ENCODE results near the gene BLVRB.

Gene BLVRB

GRCh38 chr19:40420451-40420765 is 45.1 kb downstream of the BLVRB start:
- Histone ChIP-seq H3K4me3 (ENCODE audit: control insufficient read depth in 1 of 7, extremely low read depth in 1 of 7, insufficient read depth in 4 of 7, low read depth in 2 of 7, low read length in 6 of 7) (peak overlapping the region in 6 of 7 experiments; percentile 73 to 84 (median 80)), H3K9me3 (ENCODE audit: control extremely low read depth in 1 of 5, control insufficient read depth in 4 of 5, insufficient read depth in 2 of 5, low read depth in 1 of 5, low read length in 4 of 5) (no peaks in the 10 kb centered on the region), H3K4me1 (ENCODE audit: control extremely low read depth in 1 of 4, control insufficient read depth in 4 of 4, insufficient read depth in 4 of 4, low read length in 3 of 4) (peaks cover 10 to 70% (median 58%) of the 10 kb centered on the region in 4 experiments), H3K27ac (ENCODE audit: insufficient read depth in 1 of 2, low read depth in 1 of 2, low read length in 2 of 2, poor library complexity in 1 of 2, severe bottlenecking in 2 of 2) (peak overlapping the region in 1 of 2 experiments; percentile 87), H3K36me3 (ENCODE audit: control insufficient read depth in 4 of 4, insufficient read depth in 4 of 4, low read length in 3 of 4) (peaks cover 0 to 11% (median 8%) of the 10 kb centered on the region in 4 experiments), H3K27me3 (replicated peaks in 2 of 5; ENCODE audit: control insufficient read depth in 4 of 5, insufficient read depth in 5 of 5, low read length in 4 of 5) (no peaks in the 10 kb centered on the region)
- POLR2A ChIA-PET, result interaction anchor here (0.6 to 1.5 kb wide), 5 partner anchors 13 to 55 kb away, joined by 3 to 6 read pairs (median 5); no protein-coding TSS in a partner anchor
- CTCF ChIA-PET, result interaction anchor here (0.9 to 2.1 kb wide), 12 partner anchors 9 to 182 kb away, joined by 3 to 14 read pairs (median 6); partner anchors contain the start of gene BLVRB
- 58% methylated on average over 11 of the region's 14 CpGs for WGBS (ENCODE audit: insufficient coverage)
- DNase-seq, result no peak

GRCh38 chr19:40419780-40420179 is 45.8 kb downstream of the BLVRB start:
- ChIA-PET POLR2A (no interaction called here), CTCF (interaction anchor here (1.0 to 2.1 kb wide), 8 partner anchors 9 to 183 kb away, joined by 3 to 14 read pairs (median 6); no protein-coding TSS in a partner anchor)
- Histone ChIP-seq H3K4me3 (ENCODE audit: control insufficient read depth in 1 of 7, extremely low read depth in 1 of 7, insufficient read depth in 4 of 7, low read depth in 2 of 7, low read length in 6 of 7) (no peak overlapping the region), H3K4me1 (ENCODE audit: control extremely low read depth in 1 of 4, control insufficient read depth in 4 of 4, insufficient read depth in 4 of 4, low read length in 3 of 4) (peaks cover 10 to 69% (median 60%) of the 10 kb centered on the region in 4 experiments), H3K36me3 (ENCODE audit: control insufficient read depth in 4 of 4, insufficient read depth in 4 of 4, low read length in 3 of 4) (peaks cover 0 to 11% (median 8%) of the 10 kb centered on the region in 4 experiments), H3K27ac (ENCODE audit: insufficient read depth in 1 of 2, low read depth in 1 of 2, low read length in 2 of 2, poor library complexity in 1 of 2, severe bottlenecking in 2 of 2) (no peak overlapping the region), H3K9me3 (ENCODE audit: control extremely low read depth in 1 of 5, control insufficient read depth in 4 of 5, insufficient read depth in 2 of 5, low read depth in 1 of 5, low read length in 4 of 5) (no peaks in the 10 kb centered on the region), H3K27me3 (replicated peaks in 2 of 5; ENCODE audit: control insufficient read depth in 4 of 5, insufficient read depth in 5 of 5, low read length in 4 of 5) (no peaks in the 10 kb centered on the region)
- DNase-seq, result no peak
- 94% methylated on average over 4 of the region's 5 CpGs for WGBS (ENCODE audit: insufficient coverage)

- DNase-seq, result peak in 1 of 3 donors; percentile 33
- no peak overlapping the region for H3K27ac ChIP-seq (ENCODE audit: insufficient read depth in 1 of 2, low read depth in 1 of 2, low read length in 2 of 2, poor library complexity in 1 of 2, severe bottlenecking in 2 of 2)
- CTCF ChIA-PET, result interaction anchor here (1.2 to 1.6 kb wide), 2 partner anchors 10 to 34 kb away, joined by 3 to 8 read pairs; no protein-coding TSS in a partner anchor
- WGBS (ENCODE audit: insufficient coverage), result 93% methylated on average over 3 of the region's 5 CpGs
- no peaks in the 10 kb centered on the region for H3K9me3 ChIP-seq (ENCODE audit: control extremely low read depth in 1 of 5, control insufficient read depth in 4 of 5, insufficient read depth in 2 of 5, low read depth in 1 of 5, low read length in 4 of 5)
- peaks cover 0 to 11% (median 8%) of the 10 kb centered on the region in 4 experiments for H3K36me3 ChIP-seq (ENCODE audit: control insufficient read depth in 4 of 4, insufficient read depth in 4 of 4, low read length in 3 of 4)
- POLR2A ChIA-PET, result no interaction called here
- H3K4me3 ChIP-seq (ENCODE audit: control insufficient read depth in 1 of 7, extremely low read depth in 1 of 7, insufficient read depth in 4 of 7, low read depth in 2 of 7, low read length in 6 of 7), result no peak overlapping the region
- H3K27me3 ChIP-seq (replicated peaks in 2 of 5; ENCODE audit: control insufficient read depth in 4 of 5, insufficient read depth in 5 of 5, low read length in 4 of 5), result no peaks in the 10 kb centered on the region
- peaks cover 5 to 70% (median 59%) of the 10 kb centered on the region in 4 experiments for H3K4me1 ChIP-seq (ENCODE audit: control extremely low read depth in 1 of 4, control insufficient read depth in 4 of 4, insufficient read depth in 4 of 4, low read length in 3 of 4)
These were observed 46.4 kb downstream of the BLVRB start for GRCh38 chr19:40419066-40419612.

- peaks cover 0 to 9% (median 5%) of the 10 kb centered on the region in 4 experiments for H3K36me3 ChIP-seq (ENCODE audit: control insufficient read depth in 4 of 4, insufficient read depth in 4 of 4, low read length in 3 of 4)
- peak overlapping the region in 1 of 2 experiments; percentile 81 for H3K27ac ChIP-seq (ENCODE audit: insufficient read depth in 1 of 2, low read depth in 1 of 2, low read length in 2 of 2, poor library complexity in 1 of 2, severe bottlenecking in 2 of 2)
- no peaks in the 10 kb centered on the region for H3K9me3 ChIP-seq (ENCODE audit: control extremely low read depth in 1 of 5, control insufficient read depth in 4 of 5, insufficient read depth in 2 of 5, low read depth in 1 of 5, low read length in 4 of 5)
- ChIA-PET CTCF (interaction anchor here (1.5 to 1.6 kb wide), 2 partner anchors 9 kb away, joined by 4 to 8 read pairs; no protein-coding TSS in a partner anchor), POLR2A (interaction anchor here (1.4 to 2.1 kb wide), 2 partner anchors 8 to 11 kb away, joined by 4 read pairs; partner anchors contain the start of gene SERTAD1)
- DNase-seq, result no peak
- H3K27me3 ChIP-seq (replicated peaks in 2 of 5; ENCODE audit: control insufficient read depth in 4 of 5, insufficient read depth in 5 of 5, low read length in 4 of 5), result no peaks in the 10 kb centered on the region
- H3K4me3 ChIP-seq (ENCODE audit: control insufficient read depth in 1 of 7, extremely low read depth in 1 of 7, insufficient read depth in 4 of 7, low read depth in 2 of 7, low read length in 6 of 7), result no peak overlapping the region
- peaks cover 5 to 79% (median 70%) of the 10 kb centered on the region in 4 experiments for H3K4me1 ChIP-seq (ENCODE audit: control extremely low read depth in 1 of 4, control insufficient read depth in 4 of 4, insufficient read depth in 4 of 4, low read length in 3 of 4)
- 85% methylated on average over 2 of the region's 3 CpGs for WGBS (ENCODE audit: insufficient coverage)
These were observed 47.5 kb downstream of the BLVRB start for GRCh38 chr19:40418040-40418439.

GRCh38 chr19:40417643-40417981 is 47.9 kb downstream of the BLVRB start:
- ChIA-PET CTCF (interaction anchor here (1.5 kb wide), 1 partner anchor 9 kb away, joined by 4 read pairs; no protein-coding TSS in a partner anchor), POLR2A (interaction anchor here (0.5 to 2.1 kb wide), 5 partner anchors 8 to 274 kb away, joined by 3 to 4 read pairs (median 3); partner anchors contain the start of gene SERTAD1)
- no peak for DNase-seq
- Histone ChIP-seq H3K27ac (ENCODE audit: insufficient read depth in 1 of 2, low read depth in 1 of 2, low read length in 2 of 2, poor library complexity in 1 of 2, severe bottlenecking in 2 of 2) (peak overlapping the region; percentile 66 to 81), H3K9me3 (ENCODE audit: control extremely low read depth in 1 of 5, control insufficient read depth in 4 of 5, insufficient read depth in 2 of 5, low read depth in 1 of 5, low read length in 4 of 5) (no peaks in the 10 kb centered on the region), H3K27me3 (replicated peaks in 2 of 5; ENCODE audit: control insufficient read depth in 4 of 5, insufficient read depth in 5 of 5, low read length in 4 of 5) (no peaks in the 10 kb centered on the region), H3K4me3 (ENCODE audit: control insufficient read depth in 1 of 7, extremely low read depth in 1 of 7, insufficient read depth in 4 of 7, low read depth in 2 of 7, low read length in 6 of 7) (peak overlapping the region in 4 of 7 experiments; percentile 35 to 49 (median 42)), H3K4me1 (ENCODE audit: control extremely low read depth in 1 of 4, control insufficient read depth in 4 of 4, insufficient read depth in 4 of 4, low read length in 3 of 4) (peaks cover 5 to 81% (median 71%) of the 10 kb centered on the region in 4 experiments), H3K36me3 (ENCODE audit: control insufficient read depth in 4 of 4, insufficient read depth in 4 of 4, low read length in 3 of 4) (peaks cover 0 to 4% (median 1%) of the 10 kb centered on the region in 4 experiments)
- 37% methylated on average over 3 of the region's 4 CpGs for WGBS (ENCODE audit: insufficient coverage)

GRCh38 chr19:40416918-40417642 is 48.5 kb downstream of the BLVRB start:
- Histone ChIP-seq H3K27me3 (replicated peaks in 2 of 5; ENCODE audit: control insufficient read depth in 4 of 5, insufficient read depth in 5 of 5, low read length in 4 of 5) (no peaks in the 10 kb centered on the region), H3K4me1 (ENCODE audit: control extremely low read depth in 1 of 4, control insufficient read depth in 4 of 4, insufficient read depth in 4 of 4, low read length in 3 of 4) (peaks cover 5 to 83% (median 73%) of the 10 kb centered on the region in 4 experiments), H3K36me3 (ENCODE audit: control insufficient read depth in 4 of 4, insufficient read depth in 4 of 4, low read length in 3 of 4) (no peaks in the 10 kb centered on the region), H3K27ac (ENCODE audit: insufficient read depth in 1 of 2, low read depth in 1 of 2, low read length in 2 of 2, poor library complexity in 1 of 2, severe bottlenecking in 2 of 2) (peak overlapping the region; percentile 66 to 81), H3K4me3 (ENCODE audit: control insufficient read depth in 1 of 7, extremely low read depth in 1 of 7, insufficient read depth in 4 of 7, low read depth in 2 of 7, low read length in 6 of 7) (peak overlapping the region in 4 of 7 experiments; percentile 35 to 49 (median 42)), H3K9me3 (ENCODE audit: control extremely low read depth in 1 of 5, control insufficient read depth in 4 of 5, insufficient read depth in 2 of 5, low read depth in 1 of 5, low read length in 4 of 5) (no peaks in the 10 kb centered on the region)
- CTCF ChIA-PET, result interaction anchor here (0.8 to 1.5 kb wide), 2 partner anchors 10 to 218 kb away, joined by 4 read pairs; no protein-coding TSS in a partner anchor
- 5% methylated on average over 14 of the region's 16 CpGs for WGBS (ENCODE audit: insufficient coverage)
- POLR2A ChIA-PET, result interaction anchor here (0.5 to 2.1 kb wide), 5 partner anchors 9 to 273 kb away, joined by 3 to 4 read pairs (median 3); partner anchors contain the start of gene SERTAD1
- DNase-seq, result peak; percentile 50 to 77 (median 76)

Measured in common myeloid progenitor, CD34-positive (primary cell).